Prostate gland (tissue), 2 donors: ENCODE measurements around the gene TMEM132D.

Experiments used
- CTCF ChIP-seq, 4 experiments: fragments of 200-600 bp in 2 of 4; fragments of 450-650 bp in 2 of 4; sonication (generic) in 2 of 4; IDR thresholded peaks; 1 replicate in 3 of 4; 2 replicates in 1 of 4; pipeline ENCODE4 v1.5.1; 2016 to 2019; ENCODE audit warnings: antibody characterized with exemption in 4 of 4, mild to moderate bottlenecking in 2 of 4, moderate library complexity in 2 of 4
- POLR2A ChIP-seq: fragments of 450-650 bp; IDR thresholded peaks from one replicate; pipeline ENCODE4 v1.6.1; 2016; ENCODE audit warnings: antibody characterized with exemption, mild to moderate bottlenecking
- POLR2AphosphoS5 ChIP-seq: sonication (generic); formaldehyde crosslinking; IDR thresholded peaks from one replicate; pipeline ENCODE4 v1.6.1; 2017; ENCODE audit warnings: antibody characterized with exemption

GRCh38 chr12:129941618-129942017 is 37.8 kb upstream of the TMEM132D start:
- TF ChIP-seq POLR2AphosphoS5 (no peak), CTCF (IDR thresholded peaks at IDR 0.05) (no peak), POLR2A (no peak)
